ENCODE results near the gene OSBPL5. TPM values are rescaled to one million over a fixed set of nuclear protein-coding genes. Genes with fewer than 3 reads are reported as not detected.

The OSBPL5 gene
- total and polyA plus RNA-seq, 9 of the 15 experiments (the other 6 are each of a cell fraction or from before 2014, with no cell fraction given): 0.06 to 14.8 (median 3.2) TPM

GRCh38 chr11:3115321-3115720, 49.8 kb downstream of the OSBPL5 start (continued):
- TF ChIP-seq ZC3H4 (CRISPR knock-in tag; IDR thresholded peaks at IDR 0.05; ENCODE audit: borderline replicate concordance) (no peak), PML (IDR thresholded peaks at IDR 0.05; ENCODE audit: low read length) (peak; percentile 64; the same call in 1 of the 2 replicates), ZFPM2 (CRISPR knock-in tag; IDR thresholded peaks at IDR 0.05) (no peak), RBM25 (IDR thresholded peaks at IDR 0.05; ENCODE audit: low read depth, low read length, severe bottlenecking) (no peak), GTF2A2 (tag; IDR thresholded peaks at IDR 0.05) (no peak), BRCA1 (IDR thresholded peaks at IDR 0.05) (no peak), BRCA1 (CRISPR knock-in tag; IDR thresholded peaks at IDR 0.05) (no peak), CREB3L1 (IDR thresholded peaks at IDR 0.05; ENCODE audit: borderline replicate concordance, low read depth) (no peak), XRCC3 (IDR thresholded peaks at IDR 0.05) (no peak), ZNF174 (CRISPR knock-in tag; IDR thresholded peaks at IDR 0.05) (no peak), CBFA2T2 (conservative IDR thresholded peaks at IDR 0.05) (peak; percentile 44), ARID1B (IDR thresholded peaks at IDR 0.05) (peak; percentile 80), ATF4 (CRISPR knock-in tag; IDR thresholded peaks at IDR 0.05) (peak; percentile 79), FOXJ3 (CRISPR knock-in tag; IDR thresholded peaks at IDR 0.05) (no peak), CBFA2T3 (IDR thresholded peaks at IDR 0.05) (peak; percentile 71), KAT2B (IDR thresholded peaks at IDR 0.05; ENCODE audit: low read depth, low read length) (no peak), ARID3A (IDR thresholded peaks at IDR 0.05; ENCODE audit: borderline replicate concordance, low read depth, low read length) (no peak), SMAD3 (CRISPR knock-in tag; conservative IDR thresholded peaks at IDR 0.05) (no peak), LARP7 (IDR thresholded peaks at IDR 0.05) (no peak), CBX2 (IDR thresholded peaks at IDR 0.05; ENCODE audit: insufficient read depth, low read length, poor library complexity, severe bottlenecking) (no peak), ELF2 (CRISPR knock-in tag; IDR thresholded peaks at IDR 0.05) (no peak)
